ENCODE results near the gene LYPD1. TPM values are rescaled to one million over a fixed set of nuclear protein-coding genes. Genes with fewer than 3 reads are reported as not detected.

Gene LYPD1
- 15.8 TPM for total RNA-seq

DNA sequence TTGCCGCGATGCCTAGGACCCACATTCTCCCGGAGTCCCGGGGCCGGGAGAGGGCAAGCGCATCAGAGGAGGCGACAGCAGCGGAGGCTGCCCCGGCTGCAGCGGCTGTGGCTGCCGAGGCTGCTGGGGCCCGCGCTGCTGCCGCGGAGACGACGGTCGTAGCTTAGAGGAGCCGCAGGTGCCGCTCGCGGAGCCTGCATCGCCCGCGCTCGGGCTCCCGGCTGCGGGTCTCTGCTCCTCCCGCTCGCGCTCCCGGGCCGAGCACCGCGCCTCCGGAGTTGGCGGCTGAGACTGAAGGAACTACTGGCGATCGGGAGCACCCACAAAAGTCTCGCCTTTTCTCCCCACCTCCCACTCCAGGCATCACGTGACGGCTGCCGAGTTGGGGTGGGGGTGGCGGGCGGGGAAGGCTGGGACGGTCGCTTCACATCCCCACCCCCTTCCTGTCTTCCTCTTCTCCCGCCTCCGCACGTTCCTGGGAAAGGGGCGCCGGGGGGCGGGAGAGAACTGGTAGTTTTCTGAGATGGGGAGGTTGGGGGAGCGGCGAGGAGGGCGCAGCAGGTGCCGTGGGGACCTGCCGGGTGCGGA, at the start of gene LYPD1:
Gene LYPD1 (minus strand): TSS at position 298 of the 588 bp plus-strand sequence. CDS start 273 bp downstream, at position 25.

All from camera-type eye (tissue), 1 donor.